Measurements from ENCODE around the gene AMZ2. TPM values are rescaled to one million over a fixed set of nuclear protein-coding genes. Genes with fewer than 3 reads are reported as not detected.
A peak's percentile ranks its signal among the peaks of the same experiment; 100 is the strongest.
"Not testable (repeated sequence)": the region's sequence is repeated elsewhere in the genome, so short reads cannot be mapped to it uniquely, and the experiment has no call there.

AMZ2 gene
- total RNA-seq, 3 donors from 2014 or later (not counting 1 experiment from before 2014, with no cell fraction given): 87.0 to 131 (median 107) TPM

DNA sequence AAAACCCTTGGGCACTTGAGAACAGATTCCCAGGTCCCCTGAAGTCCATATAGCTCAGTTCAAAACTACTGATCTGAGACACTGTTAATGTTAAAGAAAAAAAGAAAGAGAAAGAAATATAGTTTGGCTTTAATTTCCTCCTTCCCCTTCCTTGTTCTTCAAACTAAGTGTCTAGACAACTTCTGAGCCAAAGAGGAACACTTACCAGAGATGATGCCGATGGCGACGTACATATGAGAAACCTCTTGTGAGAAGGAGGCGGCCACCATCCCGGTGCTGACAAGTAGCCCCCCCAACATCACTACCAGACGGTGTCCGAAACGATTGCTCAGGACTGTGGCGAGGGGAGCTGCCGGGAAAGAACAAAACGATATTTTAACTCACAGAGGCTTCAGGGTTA lies 25.9 kb downstream of the AMZ2 start:
- 86% methylated on average over 11 of the region's 11 CpGs for WGBS (ENCODE audit: insufficient coverage)
- DNase-seq (no peak), ATAC-seq (no peak)
- no peak overlapping the region for H3K4me3 Mint-ChIP-seq
- intact Hi-C loops (cut with micrococcal nuclease): no loop called here
- TF ChIP-seq, protein P1, sequence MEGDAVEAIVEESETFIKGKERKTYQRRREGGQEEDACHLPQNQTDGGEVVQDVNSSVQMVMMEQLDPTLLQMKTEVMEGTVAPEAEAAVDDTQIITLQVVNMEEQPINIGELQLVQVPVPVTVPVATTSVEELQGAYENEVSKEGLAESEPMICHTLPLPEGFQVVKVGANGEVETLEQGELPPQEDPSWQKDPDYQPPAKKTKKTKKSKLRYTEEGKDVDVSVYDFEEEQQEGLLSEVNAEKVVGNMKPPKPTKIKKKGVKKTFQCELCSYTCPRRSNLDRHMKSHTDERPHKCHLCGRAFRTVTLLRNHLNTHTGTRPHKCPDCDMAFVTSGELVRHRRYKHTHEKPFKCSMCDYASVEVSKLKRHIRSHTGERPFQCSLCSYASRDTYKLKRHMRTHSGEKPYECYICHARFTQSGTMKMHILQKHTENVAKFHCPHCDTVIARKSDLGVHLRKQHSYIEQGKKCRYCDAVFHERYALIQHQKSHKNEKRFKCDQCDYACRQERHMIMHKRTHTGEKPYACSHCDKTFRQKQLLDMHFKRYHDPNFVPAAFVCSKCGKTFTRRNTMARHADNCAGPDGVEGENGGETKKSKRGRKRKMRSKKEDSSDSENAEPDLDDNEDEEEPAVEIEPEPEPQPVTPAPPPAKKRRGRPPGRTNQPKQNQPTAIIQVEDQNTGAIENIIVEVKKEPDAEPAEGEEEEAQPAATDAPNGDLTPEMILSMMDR (IDR thresholded peaks at IDR 0.05): no peak
- peaks cover 0 to 11% of the 10 kb centered on the region in 2 donors for H3K4me1 Mint-ChIP-seq
- H3K27ac Mint-ChIP-seq: peak overlapping the region in 1 of 2 donors; percentile 64
- Histone ChIP-seq H3K9me3 (ENCODE audit: control insufficient read depth, insufficient read depth, low read length) (no peaks in the 10 kb centered on the region), H3K4me3 (ENCODE audit: low read length) (no peak overlapping the region), H3K36me3 (ENCODE audit: control insufficient read depth, insufficient read depth, low read length) (peaks cover 58% of the 10 kb centered on the region), H3K4me1 (ENCODE audit: control insufficient read depth, insufficient read depth, low read length) (no peaks in the 10 kb centered on the region), H3K27me3 (ENCODE audit: control insufficient read depth, insufficient read depth, low read length) (no peaks in the 10 kb centered on the region), H3K27ac (ENCODE audit: low read length) (no peak overlapping the region)
- no peaks in the 10 kb centered on the region for H3K9me3 Mint-ChIP-seq
- H3K36me3 Mint-ChIP-seq: peaks cover 13% of the 10 kb centered on the region
- H3K27me3 Mint-ChIP-seq (ENCODE audit: low read depth in 2 of 2): no peaks in the 10 kb centered on the region

- H3K27me3 ChIP-seq (ENCODE audit: control insufficient read depth, insufficient read depth, low read length); DNase-seq; H3K4me3 ChIP-seq (ENCODE audit: low read length); H3K4me1 ChIP-seq (ENCODE audit: control insufficient read depth, insufficient read depth, low read length); intact Hi-C loops (cut with micrococcal nuclease); H3K27me3 Mint-ChIP-seq (ENCODE audit: low read depth in 2 of 2); H3K9me3 Mint-ChIP-seq; H3K27ac Mint-ChIP-seq; H3K27ac ChIP-seq (ENCODE audit: low read length); ATAC-seq; H3K4me3 Mint-ChIP-seq; H3K9me3 ChIP-seq (ENCODE audit: control insufficient read depth, insufficient read depth, low read length): not testable (repeated sequence)
- 100% methylated on average over 3 of the region's 3 CpGs for WGBS (ENCODE audit: insufficient coverage)
- peaks cover 13% of the 10 kb centered on the region for H3K36me3 Mint-ChIP-seq
- peaks cover 15 to 19% of the 10 kb centered on the region in 2 donors for H3K4me1 Mint-ChIP-seq
- H3K36me3 ChIP-seq (ENCODE audit: control insufficient read depth, insufficient read depth, low read length): peaks cover 59% of the 10 kb centered on the region
Observed at GRCh38 chr17:68276339-68276738, 28.5 kb downstream of the AMZ2 start.

DNA sequence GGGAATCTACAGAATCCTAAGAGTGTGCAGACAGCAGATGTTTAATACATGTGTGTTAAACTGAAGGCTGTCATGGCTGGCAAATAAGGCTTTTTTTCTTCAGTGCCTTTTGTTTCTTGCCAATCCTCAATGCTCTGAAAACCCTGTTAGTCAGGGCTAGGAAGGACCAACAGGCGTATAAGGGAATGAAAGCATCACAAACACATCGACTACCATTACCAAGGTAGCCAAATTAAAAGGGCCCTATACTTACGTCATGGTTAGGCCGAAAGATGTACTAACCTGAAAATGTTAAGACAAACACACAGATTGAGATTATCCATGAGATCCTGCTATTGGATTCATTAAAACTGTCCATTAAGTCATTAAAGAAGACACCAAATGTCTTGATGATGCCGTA lies 30.0 kb downstream of the AMZ2 start:
- DNase-seq (no peak), ATAC-seq (no peak)
- H3K4me1 ChIP-seq (ENCODE audit: control insufficient read depth, insufficient read depth, low read length): no peaks in the 10 kb centered on the region
- H3K36me3 Mint-ChIP-seq: peaks cover 9% of the 10 kb centered on the region
- no peaks in the 10 kb centered on the region for H3K9me3 Mint-ChIP-seq
- intact Hi-C loops (cut with micrococcal nuclease): no loop called here
- no peaks in the 10 kb centered on the region for H3K9me3 ChIP-seq (ENCODE audit: control insufficient read depth, insufficient read depth, low read length)
- no peak overlapping the region for H3K4me3 ChIP-seq (ENCODE audit: low read length)
- H3K27me3 ChIP-seq (ENCODE audit: control insufficient read depth, insufficient read depth, low read length): no peaks in the 10 kb centered on the region
- no peaks in the 10 kb centered on the region for H3K27me3 Mint-ChIP-seq (ENCODE audit: low read depth in 2 of 2)
- TF ChIP-seq, protein P1 (IDR thresholded peaks at IDR 0.05): no peak
- no peak overlapping the region for H3K27ac Mint-ChIP-seq
- WGBS (ENCODE audit: insufficient coverage): 96% methylated on average over 5 of the region's 5 CpGs
- peaks cover 19 to 25% of the 10 kb centered on the region in 2 donors for H3K4me1 Mint-ChIP-seq
- H3K36me3 ChIP-seq (ENCODE audit: control insufficient read depth, insufficient read depth, low read length): peaks cover 47% of the 10 kb centered on the region
- H3K4me3 Mint-ChIP-seq: no peak overlapping the region
- H3K27ac ChIP-seq (ENCODE audit: low read length): no peak overlapping the region

- ATAC-seq; H3K27ac ChIP-seq (ENCODE audit: low read length); H3K4me3 ChIP-seq (ENCODE audit: low read length); H3K36me3 Mint-ChIP-seq; intact Hi-C loops (cut with micrococcal nuclease); H3K9me3 ChIP-seq (ENCODE audit: control insufficient read depth, insufficient read depth, low read length); H3K27me3 Mint-ChIP-seq (ENCODE audit: low read depth in 2 of 2); H3K4me1 ChIP-seq (ENCODE audit: control insufficient read depth, insufficient read depth, low read length); H3K4me3 Mint-ChIP-seq; H3K27me3 ChIP-seq (ENCODE audit: control insufficient read depth, insufficient read depth, low read length); DNase-seq; H3K9me3 Mint-ChIP-seq: not testable (repeated sequence)
- Mint-ChIP-seq H3K4me1 (peaks cover 33 to 38% of the 10 kb centered on the region in 2 donors), H3K27ac (peak overlapping the region; percentile 58 to 70)
- WGBS (ENCODE audit: insufficient coverage): no CpG with 5 or more reads among the region's 6 CpGs
- peaks cover 22% of the 10 kb centered on the region for H3K36me3 ChIP-seq (ENCODE audit: control insufficient read depth, insufficient read depth, low read length)
Observed at GRCh38 chr17:68281965-68282364, 34.1 kb downstream of the AMZ2 start.
